Glomerular visceral epithelial cell (primary cell): ENCODE results near the gene NAP1L1.

Source experiments
- DNase-seq: peaks from one replicate; pipeline ENCODE4 v3.0.0-alpha.2; 2016; ENCODE audit errors: extremely low spot score

NAP1L1 gene

GRCh38 chr12:76083904-76084862 lies at the start of gene NAP1L1:
Gene NAP1L1, minus strand, starts transcription at chr12:76084685. Its CDS starts 10,466 bp downstream, at chr12:76074219.
- peak; percentile 98 for DNase-seq

- DNase-seq = no peak
Measured at GRCh38 chr12:76127588-76127987, 43.1 kb upstream of the NAP1L1 start.

GRCh38 chr12:76124456-76124855 lies 40.0 kb upstream of the NAP1L1 start:
- no peak for DNase-seq

GRCh38 chr12:76123259-76124212 lies 39.1 kb upstream of the NAP1L1 start:
- no peak for DNase-seq

GRCh38 chr12:76119887-76120286 lies 35.4 kb upstream of the NAP1L1 start:
- DNase-seq = no peak

- no peak for DNase-seq
Measured at GRCh38 chr12:76117751-76118150, 33.3 kb upstream of the NAP1L1 start.

- DNase-seq = no peak
Measured at GRCh38 chr12:76117067-76117691, 32.7 kb upstream of the NAP1L1 start.

- no peak for DNase-seq
Measured at GRCh38 chr12:76113800-76114757, 29.6 kb upstream of the NAP1L1 start.

- no peak for DNase-seq
Measured at GRCh38 chr12:76111209-76111749, 26.8 kb upstream of the NAP1L1 start.

- DNase-seq = no peak
Measured at GRCh38 chr12:76109879-76110278, 25.4 kb upstream of the NAP1L1 start.

GRCh38 chr12:76108356-76108755 lies 23.9 kb upstream of the NAP1L1 start:
- no peak for DNase-seq

- peak; percentile 18 for DNase-seq
Measured at GRCh38 chr12:76106631-76107030, 22.1 kb upstream of the NAP1L1 start.

- no peak for DNase-seq
Measured at GRCh38 chr12:76103958-76104357, 19.5 kb upstream of the NAP1L1 start.

GRCh38 chr12:76101739-76102385 lies 17.4 kb upstream of the NAP1L1 start:
- no peak for DNase-seq

- DNase-seq = no peak
Measured at GRCh38 chr12:76096079-76096646, 11.7 kb upstream of the NAP1L1 start.

- no peak for DNase-seq
Measured at GRCh38 chr12:76094754-76095153, 10.3 kb upstream of the NAP1L1 start.

- DNase-seq = no peak
Measured at GRCh38 chr12:76091246-76091754, 6.8 kb upstream of the NAP1L1 start.

- DNase-seq = peak; percentile 40
Measured at GRCh38 chr12:76085520-76085868, 1.0 kb upstream of the NAP1L1 start.

GRCh38 chr12:76084863-76085519 lies 506 bp upstream of the NAP1L1 start:
- DNase-seq = no peak
